GM19023 (cell line): ENCODE measurements around the gene ADGRD2.

ENCODE experiments used
- ATAC-seq: cut with Tn5 transposase; IDR thresholded peaks from one replicate; pipeline ENCODE4 v1.9.1; 2021; ENCODE audit warnings: mild to moderate bottlenecking, moderate library complexity; ENCODE audit not compliant: unreplicated experiment

ADGRD2 gene

GRCh38 chr9:124455820-124456219 lies 5.6 kb downstream of the ADGRD2 start:
- ATAC-seq, result no peak

- ATAC-seq, result no peak
These were observed 6.3 kb downstream of the ADGRD2 start for GRCh38 chr9:124456341-124457078.

GRCh38 chr9:124457079-124457886 lies 7.0 kb downstream of the ADGRD2 start:
- no peak for ATAC-seq

- ATAC-seq, result no peak
These were observed 7.7 kb downstream of the ADGRD2 start for GRCh38 chr9:124457887-124458431.

GRCh38 chr9:124458441-124458840 lies 8.2 kb downstream of the ADGRD2 start:
- no peak for ATAC-seq

GRCh38 chr9:124462739-124463138 lies 12.5 kb downstream of the ADGRD2 start:
- ATAC-seq, result no peak

GRCh38 chr9:124465736-124466135 lies 15.5 kb downstream of the ADGRD2 start:
- no peak for ATAC-seq

GRCh38 chr9:124467410-124468060 lies 17.3 kb downstream of the ADGRD2 start:
- ATAC-seq, result no peak

- no peak for ATAC-seq
These were observed 17.9 kb downstream of the ADGRD2 start for GRCh38 chr9:124468061-124468740.

GRCh38 chr9:124469011-124469832 lies 19.0 kb downstream of the ADGRD2 start:
- no peak for ATAC-seq

- ATAC-seq, result no peak
These were observed 20.1 kb downstream of the ADGRD2 start for GRCh38 chr9:124470306-124470705.

- ATAC-seq, result no peak
These were observed 20.5 kb downstream of the ADGRD2 start for GRCh38 chr9:124470726-124471125.

- ATAC-seq, result no peak
These were observed 21.5 kb downstream of the ADGRD2 start for GRCh38 chr9:124471761-124472160.

- ATAC-seq, result no peak
These were observed 22.5 kb downstream of the ADGRD2 start for GRCh38 chr9:124472770-124473169.

GRCh38 chr9:124473310-124473709 lies 23.1 kb downstream of the ADGRD2 start:
- no peak for ATAC-seq

- no peak for ATAC-seq
These were observed 23.9 kb downstream of the ADGRD2 start for GRCh38 chr9:124474151-124474550.

- ATAC-seq, result no peak
These were observed 25.1 kb downstream of the ADGRD2 start for GRCh38 chr9:124475158-124475867.

GRCh38 chr9:124475868-124476690 lies 25.8 kb downstream of the ADGRD2 start:
- ATAC-seq, result no peak
